ENCODE measurements around the gene CCDC63. TPM values are rescaled to one million over a fixed set of nuclear protein-coding genes. Genes with fewer than 3 reads are reported as not detected.

CCDC63 gene
- total RNA-seq, 4 donors from 2014 or later: not detected

DNA sequence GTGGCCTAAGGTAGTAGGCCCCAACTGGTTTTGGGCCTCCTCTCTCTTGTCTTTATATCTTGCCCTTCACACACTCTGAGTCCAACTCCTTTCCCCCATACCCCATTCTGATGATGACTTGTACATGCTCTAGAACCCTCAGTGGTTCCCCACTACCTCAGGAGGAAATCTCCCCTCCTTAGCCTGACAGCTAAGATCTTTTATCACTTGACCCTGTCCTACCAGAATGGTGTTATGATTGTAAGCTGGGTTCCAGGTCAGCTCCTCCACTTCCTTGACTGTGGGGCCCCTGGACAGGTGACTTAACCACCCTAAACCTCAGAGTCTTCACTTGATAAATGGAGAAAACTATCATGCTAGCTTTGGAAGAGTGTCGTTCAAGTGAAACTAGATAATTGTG lies 83.0 kb downstream of the CCDC63 start:
- peaks cover 0 to 62% (median 0%) of the 10 kb centered on the region in 4 donors for H3K27me3 ChIP-seq
- no peak for TF ChIP-seq POLR2A (IDR thresholded peaks at IDR 0.05)
- no peak for TF ChIP-seq CTCF (IDR thresholded peaks at IDR 0.05)
- H3K27ac ChIP-seq: no peak overlapping the region
- no peaks in the 10 kb centered on the region for H3K36me3 ChIP-seq
- DNase-seq: no peak
- intact Hi-C loops (cut with DNase I): no loop called here
- peaks cover 0 to 6% (median 0%) of the 10 kb centered on the region in 3 donors for H3K4me1 ChIP-seq
- no peak overlapping the region for H3K4me3 ChIP-seq
- WGBS, 2 donors: 83 to 100% methylated on average over 1 of the region's 1 CpG
- no peaks in the 10 kb centered on the region for H3K9me3 ChIP-seq

- no peak for DNase-seq
- intact Hi-C loops (cut with DNase I): no loop called here
Measured at GRCh38 chr12:110930348-110931314, 83.8 kb downstream of the CCDC63 start.

GRCh38 chr12:110931315-110931728 lies 84.5 kb downstream of the CCDC63 start:
- H3K27me3 ChIP-seq: peaks cover 0 to 64% (median 0%) of the 10 kb centered on the region in 4 donors
- TF ChIP-seq POLR2A (IDR thresholded peaks at IDR 0.05) (no peak), CTCF (IDR thresholded peaks at IDR 0.05) (no peak)
- no peaks in the 10 kb centered on the region for H3K36me3 ChIP-seq
- peaks cover 0 to 18% (median 0%) of the 10 kb centered on the region in 3 donors for H3K4me1 ChIP-seq
- intact Hi-C loops (cut with DNase I): no loop called here
- no peak for DNase-seq
- H3K27ac ChIP-seq: no peak overlapping the region
- WGBS, 2 donors: 58 to 61% methylated on average over 7 to 10 of the region's 16 CpGs
- H3K9me3 ChIP-seq: no peaks in the 10 kb centered on the region
- H3K4me3 ChIP-seq: no peak overlapping the region

More at GRCh38 chr12:110930348-110931314, 83.8 kb downstream of the CCDC63 start:
- Histone ChIP-seq H3K27me3 (peaks cover 0 to 64% (median 0%) of the 10 kb centered on the region in 4 donors), H3K4me3 (no peak overlapping the region), H3K4me1 (peaks cover 0 to 12% (median 0%) of the 10 kb centered on the region in 3 donors), H3K36me3 (no peaks in the 10 kb centered on the region), H3K9me3 (no peaks in the 10 kb centered on the region), H3K27ac (no peak overlapping the region)
- TF ChIP-seq CTCF (IDR thresholded peaks at IDR 0.05): no peak
- TF ChIP-seq POLR2A (IDR thresholded peaks at IDR 0.05): no peak
- WGBS, 2 donors: 80 to 83% methylated on average over 21 of the region's 21 CpGs

DNA sequence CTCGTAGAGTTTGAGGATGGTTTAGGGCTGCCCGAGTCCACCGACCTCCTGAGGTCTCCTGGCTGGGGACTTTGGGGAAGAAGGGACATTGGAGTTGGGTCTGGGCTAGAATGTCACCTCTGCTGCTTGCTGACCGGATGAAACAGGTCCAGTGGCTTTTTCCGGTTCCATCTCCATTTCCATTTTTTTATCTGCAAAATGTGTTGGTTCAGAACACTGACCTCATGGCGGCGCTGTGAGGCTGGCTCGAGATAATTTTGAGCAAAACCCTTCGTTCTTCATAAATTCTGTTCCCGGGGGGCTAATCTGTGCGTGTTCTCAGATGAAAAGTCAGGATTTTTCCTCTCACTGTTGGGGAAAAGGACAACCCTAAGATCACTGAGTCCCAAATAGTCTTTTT lies 85.3 kb downstream of the CCDC63 start:
- Histone ChIP-seq H3K4me1 (peaks cover 0 to 24% (median 0%) of the 10 kb centered on the region in 3 donors), H3K27ac (no peak overlapping the region), H3K27me3 (peaks cover 0 to 68% (median 0%) of the 10 kb centered on the region in 4 donors), H3K9me3 (no peaks in the 10 kb centered on the region), H3K36me3 (no peaks in the 10 kb centered on the region), H3K4me3 (no peak overlapping the region)
- intact Hi-C loops (cut with DNase I): no loop called here
- no peak for DNase-seq
- TF ChIP-seq CTCF (IDR thresholded peaks at IDR 0.05) (no peak), POLR2A (IDR thresholded peaks at IDR 0.05) (no peak)
- 44 to 48% methylated on average over 11 of the region's 11 CpGs for WGBS, 2 donors

GRCh38 chr12:110933326-110933974 lies 86.7 kb downstream of the CCDC63 start:
- Histone ChIP-seq H3K36me3 (no peaks in the 10 kb centered on the region), H3K9me3 (no peaks in the 10 kb centered on the region), H3K4me3 (no peak overlapping the region), H3K27me3 (peaks cover 0 to 77% (median 0%) of the 10 kb centered on the region in 4 donors), H3K4me1 (peaks cover 0 to 27% (median 0%) of the 10 kb centered on the region in 3 donors), H3K27ac (no peak overlapping the region)
- no peak for DNase-seq
- intact Hi-C loops (cut with DNase I): no loop called here
- TF ChIP-seq CTCF (IDR thresholded peaks at IDR 0.05) (no peak), POLR2A (IDR thresholded peaks at IDR 0.05) (no peak)
- WGBS, 2 donors: 93 to 97% methylated on average over 13 to 14 of the region's 16 CpGs
